A549 (cell line): ENCODE results near the gene TTC16. TPM values are rescaled to one million over a fixed set of nuclear protein-coding genes. Genes with fewer than 3 reads are reported as not detected.
A peak's percentile ranks its signal among the peaks of the same experiment; 100 is the strongest.

Source experiments
- ATAC-seq, 2 experiments: fragments of 200-7000 bp in 1 of 2; fragments of >200 bp in 1 of 2; cut with Nextera tagmentation in 1 of 2; cut with Tn5 transposase in 1 of 2; 3 replicates each; pipeline versions ENCODE4 v1.8.0 to v1.9.1; 2018 to 2020; ENCODE audit warnings: mild to moderate bottlenecking in 1 of 2, moderate library complexity in 1 of 2
- CTCF ChIA-PET: fragments of 300-600 bp; sonication (Branson Sonifier 250); formaldehyde crosslinking; extraction: SDS; loops from one replicate; lab custom pipeline; 2021; ENCODE audit warnings: antibody characterized with exemption, inconsistent platforms; lab: Yijun Ruan, JAX
- POLR2A ChIA-PET: fragments of 350-600 bp; formaldehyde crosslinking; extraction: SDS; loops from one replicate; lab custom pipeline; 2021; ENCODE audit warnings: antibody characterized with exemption, inconsistent platforms; lab: Yijun Ruan, JAX
- DNase-seq, 2 experiments: peaks; one replicate each; pipeline versions ENCODE4 v3.0.0 to v3.0.0-alpha.2; 2011 to 2016; ENCODE audit warnings: low read depth in 1 of 2, low spot score in 1 of 2
- FAIRE-seq: peaks from 2 replicates; lab custom pipeline; 2011; peaks lifted over from hg19 to GRCh38; lab: Jason Lieb, UNC
- H3K27ac ChIP-seq, 2 experiments: fragments of >200 bp; sonication (Bioruptor Twin); formaldehyde crosslinking; 3 replicates each; pipeline ENCODE4 v1.5.1; 2016 to 2017
- H3K4me1 ChIP-seq: fragments of >200 bp; sonication (Bioruptor Twin); formaldehyde crosslinking; 3 replicates; pipeline ENCODE4 v1.6.1; 2016
- H3K4me2 ChIP-seq: fragments of >200 bp; sonication (Bioruptor Twin); formaldehyde crosslinking; 3 replicates; pipeline ENCODE4 v1.6.1; 2016
- H3K4me3 ChIP-seq: fragments of >200 bp; sonication (Bioruptor Twin); formaldehyde crosslinking; 3 replicates; pipeline ENCODE4 v1.5.1; 2016
- H3K9me3 ChIP-seq: fragments of >200 bp; sonication (Bioruptor Twin); formaldehyde crosslinking; 3 replicates; pipeline ENCODE4 v1.6.1; 2016
- BHLHE40 ChIP-seq: IDR thresholded peaks from 2 replicates; pipeline ENCODE4 v1.6.1; 2012; ENCODE audit warnings: low read depth, low read length, inconsistent platforms
- CBX8 ChIP-seq: fragments of 200-600 bp; sonication (generic); IDR thresholded peaks from 2 replicates; pipeline ENCODE4 v1.6.1; 2016
- ELK1 ChIP-seq: fragments of 150-350 bp; IDR thresholded peaks from 2 replicates; pipeline ENCODE4 v1.6.1; 2014; ENCODE audit warnings: low read depth, mild to moderate bottlenecking, low read length
- EP300 ChIP-seq, 2 experiments: fragments of >200 bp; sonication (Bioruptor Twin); formaldehyde crosslinking; IDR thresholded peaks; 2 replicates in 1 of 2; 3 replicates in 1 of 2; pipeline ENCODE4 v1.6.1; 2016 to 2017
- ESRRA ChIP-seq: fragments of 150-350 bp; IDR thresholded peaks from 2 replicates; pipeline ENCODE4 v1.6.1; 2014; ENCODE audit warnings: mild to moderate bottlenecking, low read length, borderline replicate concordance
- FOSB ChIP-seq: fragments of 250-450 bp; sonication (Bioruptor Pico); IDR thresholded peaks from 2 replicates; pipeline ENCODE4 v1.5.0; 2020; ENCODE audit warnings: mild to moderate bottlenecking, moderate library complexity
- HDAC2 ChIP-seq: fragments of 200-600 bp; sonication (generic); IDR thresholded peaks from 2 replicates; pipeline ENCODE4 v1.6.1; 2016
- HES2 ChIP-seq: fragments of >200 bp; sonication (Bioruptor Twin); formaldehyde crosslinking; IDR thresholded peaks from 2 replicates; pipeline ENCODE4 v1.6.1; 2016
- HEYL ChIP-seq: fragments of 250-450 bp; sonication (Bioruptor Pico); IDR thresholded peaks from 2 replicates; pipeline ENCODE4 v1.8.0; 2021; ENCODE audit warnings: mild to moderate bottlenecking, moderate library complexity
- HOXA7 ChIP-seq: fragments of 250-450 bp; sonication (Bioruptor Pico); IDR thresholded peaks from 2 replicates; pipeline ENCODE4 v1.5.0; 2020; ENCODE audit warnings: mild to moderate bottlenecking, moderate library complexity
- HOXB13 ChIP-seq: fragments of 250-450 bp; sonication (Bioruptor Pico); IDR thresholded peaks from 2 replicates; pipeline ENCODE4 v1.5.0; 2020; ENCODE audit warnings: low read depth, mild to moderate bottlenecking, moderate library complexity
- MYC ChIP-seq: IDR thresholded peaks from 2 replicates; pipeline ENCODE4 v1.6.1; 2012; ENCODE audit warnings: mild to moderate bottlenecking, inconsistent platforms, low read length, improper control_type of control experiment, borderline replicate concordance
- NFE2L2 ChIP-seq: fragments of 150-350 bp; conservative IDR thresholded peaks from 2 replicates; pipeline ENCODE4 v1.6.1; 2014; ENCODE audit warnings: low read length
- NPAS2 ChIP-seq: fragments of 250-450 bp; sonication (Bioruptor Pico); IDR thresholded peaks from 2 replicates; pipeline ENCODE4 v1.8.0; 2022; ENCODE audit warnings: mild to moderate bottlenecking, moderate library complexity, borderline replicate concordance
- RARB ChIP-seq: fragments of 250-450 bp; sonication (Bioruptor Pico); IDR thresholded peaks from 2 replicates; pipeline ENCODE4 v1.8.0; 2021; ENCODE audit warnings: mild to moderate bottlenecking, moderate library complexity
- SMC3 ChIP-seq: fragments of >200 bp; sonication (Bioruptor Twin); formaldehyde crosslinking; IDR thresholded peaks from 3 replicates; pipeline ENCODE4 v1.6.1; 2018; ENCODE audit warnings: inconsistent platforms
- TP53 ChIP-seq: fragments of 250-450 bp; sonication (Bioruptor Pico); IDR thresholded peaks from 2 replicates; pipeline ENCODE4 v1.5.0; 2021; ENCODE audit warnings: mild to moderate bottlenecking, moderate library complexity
- USF2 ChIP-seq: fragments of 450-650 bp; IDR thresholded peaks from 2 replicates; pipeline ENCODE4 v1.6.1; 2014; ENCODE audit warnings: antibody characterized with exemption
- WGBS: methylation state at CpG from one replicate; pipeline ENCODE4 v1.1.6; 2017; ENCODE audit errors: missing lambda C conversion rate; 5-methylcytosine and 5-hydroxymethylcytosine counted together
- polyA plus RNA-seq, 4 experiments: library from polyadenylated mRNA; depleted of rRNA in 3 of 4; stranded (reverse); fragments of >200 nt; fragmentation: RNase III in 1 of 4; extraction: RNeasy Plus Mini Kit Qiagen cat#74134 plus additional on column Dnase treatment in 1 of 4; gene quantifications; 2 replicates in 3 of 4; 3 replicates in 1 of 4; pipeline ENCODE4 v1.2.3, GENCODE V29; 2011 to 2017
- TF ChIP-seq, protein P1 (sequence below): IDR thresholded peaks from 2 replicates; pipeline ENCODE4 v1.6.1; 2012
- TF ChIP-seq, protein P2 (sequence below): fragments of 250-450 bp; sonication (Bioruptor Pico); IDR thresholded peaks from 2 replicates; pipeline ENCODE4 v1.5.0; 2020; ENCODE audit warnings: low read depth, mild to moderate bottlenecking, moderate library complexity

Gene TTC16
- polyA plus RNA-seq, 2 of the 4 experiments (the other 2 are of a cell fraction): not detected

DNA sequence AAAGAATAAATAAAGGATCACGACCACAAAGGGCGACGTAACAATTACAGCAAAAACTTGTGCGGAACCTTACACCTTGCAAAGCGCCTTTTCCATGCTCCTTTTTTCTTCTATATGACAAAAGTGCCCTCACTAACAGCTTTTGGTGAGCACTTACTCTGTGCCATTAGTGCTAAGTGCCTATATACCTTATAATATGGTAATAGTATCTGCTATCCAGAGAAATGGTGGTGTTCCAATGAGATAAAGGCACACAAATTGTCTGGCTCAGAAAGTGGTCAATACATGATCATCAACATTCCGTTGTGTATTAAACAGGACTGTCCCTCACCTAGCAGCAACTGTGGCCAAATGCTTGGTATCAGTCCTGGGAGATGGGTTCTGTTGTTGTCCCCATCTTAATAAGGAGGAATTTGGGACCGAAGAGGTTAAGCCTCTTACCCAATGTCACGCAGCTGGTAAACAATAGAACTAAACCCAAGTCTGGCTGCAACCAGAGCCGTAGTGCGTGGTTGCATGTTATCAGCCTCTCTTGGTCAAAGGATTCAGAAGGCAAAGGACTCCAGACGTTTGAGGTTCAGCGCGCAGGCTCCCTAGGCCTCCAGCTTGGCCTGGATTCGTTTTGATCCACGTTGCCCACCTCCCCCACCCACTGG, 19.8 kb downstream of the TTC16 start:
- no peaks in the 10 kb centered on the region for H3K9me3 ChIP-seq
- no peak for ATAC-seq
- no peak overlapping the region for H3K27ac ChIP-seq
- peaks cover 19% of the 10 kb centered on the region for H3K4me1 ChIP-seq
- POLR2A ChIA-PET: interaction anchor here (0.9 to 2.0 kb wide), 8 partner anchors 20 to 285 kb away, joined by 3 to 12 read pairs (median 4); partner anchors contain the start of genes CDK9, LRSAM1, PTRH1 and RPL12
- H3K4me3 ChIP-seq: no peak overlapping the region
- DNase-seq: no peak
- peak overlapping the region; percentile 39 for H3K4me2 ChIP-seq
- CTCF ChIA-PET: interaction anchor here (0.6 to 15.7 kb wide), 58 partner anchors 11 to 535 kb away, joined by 3 to 243 read pairs (median 8); partner anchors contain the start of genes CDK9, CFAP157, PIP5KL1 and PTRH1
- FAIRE-seq: no peak
- WGBS: 25% methylated on average over 15 of the region's 15 CpGs
- no peak for TF ChIP-seq MYC
- TF ChIP-seq EP300 (IDR thresholded peaks at IDR 0.05): no peak
- TF ChIP-seq SMC3: peak; percentile 2; the same call in 1 of the 3 replicates
- TF ChIP-seq CBX8: no peak
- TF ChIP-seq HOXA7 (CRISPR knock-in tag): no peak

GRCh38 chr9:127738666-127739065, 22.8 kb downstream of the TTC16 start:
- no peak overlapping the region for H3K27ac ChIP-seq
- FAIRE-seq: no peak
- H3K4me2 ChIP-seq: no peak overlapping the region
- peaks cover 39% of the 10 kb centered on the region for H3K4me1 ChIP-seq
- H3K9me3 ChIP-seq: no peaks in the 10 kb centered on the region
- POLR2A ChIA-PET: interaction anchor here (0.6 kb wide), 1 partner anchor 58 kb away, joined by 3 read pairs; no protein-coding TSS in a partner anchor
- no peak for ATAC-seq
- CTCF ChIA-PET: interaction anchor here (1.0 to 9.6 kb wide), 6 partner anchors 9 to 184 kb away, joined by 3 to 114 read pairs (median 4); partner anchors contain the start of gene CDK9
- no peak for DNase-seq
- H3K4me3 ChIP-seq: no peak overlapping the region
- WGBS: 78% methylated on average over 13 of the region's 13 CpGs
- TF ChIP-seq NFE2L2 (no peak), HOXB13 (CRISPR knock-in tag) (no peak), USF2 (no peak)
- TF ChIP-seq, all 56 proteins: peak for 0

- POLR2A ChIA-PET: interaction anchor here (1.4 to 2.0 kb wide), 2 partner anchors 31 to 46 kb away, joined by 5 to 9 read pairs; partner anchors contain the start of gene CDK9
- TF ChIP-seq NPAS2 (CRISPR knock-in tag): no peak
- no peak for TF ChIP-seq HDAC2
- no peak for TF ChIP-seq HEYL (CRISPR knock-in tag)
- no peak for TF ChIP-seq TP53 (CRISPR knock-in tag)
- TF ChIP-seq ESRRA: no peak
- TF ChIP-seq HES2: no peak
- TF ChIP-seq, protein P1, sequence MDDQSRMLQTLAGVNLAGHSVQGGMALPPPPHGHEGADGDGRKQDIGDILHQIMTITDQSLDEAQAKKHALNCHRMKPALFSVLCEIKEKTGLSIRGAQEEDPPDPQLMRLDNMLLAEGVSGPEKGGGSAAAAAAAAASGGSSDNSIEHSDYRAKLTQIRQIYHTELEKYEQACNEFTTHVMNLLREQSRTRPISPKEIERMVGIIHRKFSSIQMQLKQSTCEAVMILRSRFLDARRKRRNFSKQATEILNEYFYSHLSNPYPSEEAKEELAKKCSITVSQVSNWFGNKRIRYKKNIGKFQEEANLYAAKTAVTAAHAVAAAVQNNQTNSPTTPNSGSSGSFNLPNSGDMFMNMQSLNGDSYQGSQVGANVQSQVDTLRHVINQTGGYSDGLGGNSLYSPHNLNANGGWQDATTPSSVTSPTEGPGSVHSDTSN: no peak
- no peak for TF ChIP-seq EP300 (IDR thresholded peaks at IDR 0.05)
- no peak for TF ChIP-seq RARB (CRISPR knock-in tag)
- TF ChIP-seq, protein P2, sequence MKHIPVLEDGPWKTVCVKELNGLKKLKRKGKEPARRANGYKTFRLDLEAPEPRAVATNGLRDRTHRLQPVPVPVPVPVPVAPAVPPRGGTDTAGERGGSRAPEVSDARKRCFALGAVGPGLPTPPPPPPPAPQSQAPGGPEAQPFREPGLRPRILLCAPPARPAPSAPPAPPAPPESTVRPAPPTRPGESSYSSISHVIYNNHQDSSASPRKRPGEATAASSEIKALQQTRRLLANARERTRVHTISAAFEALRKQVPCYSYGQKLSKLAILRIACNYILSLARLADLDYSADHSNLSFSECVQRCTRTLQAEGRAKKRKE: no peak
- no peak for TF ChIP-seq FOSB (CRISPR knock-in tag)
- TF ChIP-seq ELK1: no peak
- TF ChIP-seq BHLHE40: no peak
- Histone ChIP-seq H3K4me3 (no peak overlapping the region), H3K9me3 (no peaks in the 10 kb centered on the region), H3K4me1 (peaks cover 34% of the 10 kb centered on the region), H3K4me2 (peak overlapping the region; percentile 89), H3K27ac (peak overlapping the region; percentile 54 to 81)
- 85% methylated on average over 19 of the region's 19 CpGs for WGBS
- CTCF ChIA-PET: interaction anchor here (0.6 to 9.6 kb wide), 10 partner anchors 10 to 188 kb away, joined by 3 to 114 read pairs (median 4); partner anchors contain the start of genes CDK9, PTRH1 and TTC16
- FAIRE-seq (no peak), DNase-seq (no peak), ATAC-seq (no peak)
These were observed 23.9 kb downstream of the TTC16 start for GRCh38 chr9:127739614-127740330.
